Transverse colon (tissue), 4 donors: ENCODE results near the gene RABEP2. TPM values are rescaled to one million over a fixed set of nuclear protein-coding genes. Genes with fewer than 3 reads are reported as not detected.
"Not testable (repeated sequence)": the region's sequence is repeated elsewhere in the genome, so short reads cannot be mapped to it uniquely, and the experiment has no call there.

Experiments
- DNase-seq: peaks from one replicate; pipeline ENCODE4 v3.0.0-alpha.2; 2019
- H3K27ac ChIP-seq, 4 donors: fragments of 200-600 bp; sonication (generic); 2 replicates each; pipeline ENCODE4 v1.5.1; 2016 to 2018; ENCODE audit warnings: inconsistent platforms in 4 of 4
- H3K27me3 ChIP-seq: fragments of 200-600 bp; sonication (generic); 2 replicates; pipeline ENCODE4 v1.5.1; 2017; ENCODE audit warnings: inconsistent platforms
- H3K36me3 ChIP-seq, 4 donors: fragments of 200-600 bp; sonication (generic); 2 replicates each; pipeline ENCODE4 v1.5.1; 2017 to 2019; ENCODE audit warnings: inconsistent platforms in 4 of 4
- H3K4me1 ChIP-seq, 4 donors: fragments of 200-600 bp; sonication (generic); 2 replicates each; pipeline ENCODE4 v1.5.1; 2017 to 2020; ENCODE audit warnings: inconsistent platforms in 4 of 4
- H3K4me3 ChIP-seq, 4 donors: fragments of 200-600 bp; sonication (generic); 1 replicate in 1 of 4; 2 replicates in 3 of 4; pipeline versions ENCODE4 v1.5.1 to v1.6.1; 2017 to 2019; ENCODE audit warnings: inconsistent platforms in 4 of 4
- H3K9me3 ChIP-seq, 2 donors: fragments of 200-600 bp; sonication (generic); 2 replicates each; pipeline ENCODE4 v1.5.1; 2017 to 2019; ENCODE audit warnings: inconsistent platforms in 2 of 2
- EP300 ChIP-seq: sonication (generic); formaldehyde crosslinking; IDR thresholded peaks from one replicate; pipeline ENCODE4 v1.6.1; 2017; ENCODE audit warnings: antibody characterized with exemption, low read depth
- POLR2A ChIP-seq: fragments of 450-650 bp; IDR thresholded peaks from one replicate; pipeline ENCODE4 v1.6.1; 2016; ENCODE audit warnings: antibody characterized with exemption, mild to moderate bottlenecking, moderate library complexity
- POLR2AphosphoS5 ChIP-seq, 3 donors: sonication (generic); formaldehyde crosslinking; IDR thresholded peaks; one replicate each; pipeline ENCODE4 v1.6.1; 2016; ENCODE audit warnings: antibody characterized with exemption in 3 of 3
- WGBS, 2 donors: methylation state at CpG; one replicate each; pipeline ENCODE4 v1.1.5; 2018; ENCODE audit warnings: low coverage in 1 of 2; 5-methylcytosine and 5-hydroxymethylcytosine counted together
- in situ Hi-C, 4 donors: fragments of 200-750 bp; cut with MboI; loops; one replicate each; pipeline versions ENCODE4 v1.15.0 to v1.15.1; 2017; ENCODE audit warnings: low sequenced_read_pairs in 3 of 4, low pct_ligation_motif_present in 1 of 4, low pct_unique_long_range_greater_than_20kb in 1 of 4
- intact Hi-C: fragments of 100-400 bp; cut with DNase I; formaldehyde crosslinking; loops from one replicate; pipeline ENCODE4 v1.15.1; 2023; ENCODE audit warnings: low total_unique reads
- total RNA-seq, 4 donors: library from RNA; depleted of rRNA; stranded (reverse); fragments of >200 nt; gene quantifications; one replicate each; pipeline ENCODE4 v1.1.0, GENCODE V29; 2016
- TF ChIP-seq, protein P1 (sequence below), 5 experiments: fragments of 200-600 bp in 3 of 5; fragments of 450-650 bp in 2 of 5; sonication (generic) in 3 of 5; IDR thresholded peaks; 1 replicate in 2 of 5; 2 replicates in 3 of 5; pipeline ENCODE4 v1.5.1; 2016 to 2017; ENCODE audit warnings: antibody characterized with exemption in 5 of 5, inconsistent platforms in 3 of 5, mild to moderate bottlenecking in 2 of 5, moderate library complexity in 1 of 5

The RABEP2 gene
- total RNA-seq, 4 donors from 2014 or later, result 57.1 to 182 (median 130) TPM

DNA sequence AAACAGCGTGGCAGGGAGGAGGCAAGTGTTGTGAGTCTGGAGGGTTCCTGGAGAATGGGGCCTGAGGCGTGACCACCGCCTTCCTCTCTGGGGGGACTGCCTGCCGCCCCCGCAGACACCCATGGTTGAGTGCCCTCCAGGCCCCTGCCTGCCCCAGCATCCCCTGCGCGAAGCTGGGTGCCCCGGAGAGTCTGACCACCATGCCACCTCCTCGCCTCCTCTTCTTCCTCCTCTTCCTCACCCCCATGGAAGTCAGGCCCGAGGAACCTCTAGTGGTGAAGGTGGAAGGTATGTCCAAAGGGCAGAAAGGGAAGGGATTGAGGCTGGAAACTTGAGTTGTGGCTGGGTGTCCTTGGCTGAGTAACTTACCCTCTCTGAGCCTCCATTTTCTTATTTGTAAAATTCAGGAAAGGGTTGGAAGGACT is 6.8 kb upstream of the RABEP2 start, which contains the start of gene CD19:
TSS of gene CD19 (plus strand) at position 171 of the 425 bp plus-strand sequence. CDS start at position 201, 30 bp downstream.
- intact Hi-C loops (no loop called here), in situ Hi-C loops (no loop called here)
- TF ChIP-seq EP300, result no peak
- TF ChIP-seq, protein P1, sequence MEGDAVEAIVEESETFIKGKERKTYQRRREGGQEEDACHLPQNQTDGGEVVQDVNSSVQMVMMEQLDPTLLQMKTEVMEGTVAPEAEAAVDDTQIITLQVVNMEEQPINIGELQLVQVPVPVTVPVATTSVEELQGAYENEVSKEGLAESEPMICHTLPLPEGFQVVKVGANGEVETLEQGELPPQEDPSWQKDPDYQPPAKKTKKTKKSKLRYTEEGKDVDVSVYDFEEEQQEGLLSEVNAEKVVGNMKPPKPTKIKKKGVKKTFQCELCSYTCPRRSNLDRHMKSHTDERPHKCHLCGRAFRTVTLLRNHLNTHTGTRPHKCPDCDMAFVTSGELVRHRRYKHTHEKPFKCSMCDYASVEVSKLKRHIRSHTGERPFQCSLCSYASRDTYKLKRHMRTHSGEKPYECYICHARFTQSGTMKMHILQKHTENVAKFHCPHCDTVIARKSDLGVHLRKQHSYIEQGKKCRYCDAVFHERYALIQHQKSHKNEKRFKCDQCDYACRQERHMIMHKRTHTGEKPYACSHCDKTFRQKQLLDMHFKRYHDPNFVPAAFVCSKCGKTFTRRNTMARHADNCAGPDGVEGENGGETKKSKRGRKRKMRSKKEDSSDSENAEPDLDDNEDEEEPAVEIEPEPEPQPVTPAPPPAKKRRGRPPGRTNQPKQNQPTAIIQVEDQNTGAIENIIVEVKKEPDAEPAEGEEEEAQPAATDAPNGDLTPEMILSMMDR (IDR thresholded peaks at IDR 0.05), result no peak
- no peak for TF ChIP-seq POLR2AphosphoS5 (IDR thresholded peaks at IDR 0.05)
- no peak for TF ChIP-seq POLR2A
- WGBS, 2 donors, result 60 to 89% methylated on average over 1 to 10 of the region's 10 CpGs
- DNase-seq, result no peak
- Histone ChIP-seq H3K27ac (no peak within 1 kb of the TSS), H3K4me3 (peak within 1 kb of the TSS in 1 of 4 donors; percentile 11), H3K9me3 (no peaks in the 10 kb centered on the region), H3K27me3 (no peaks in the 10 kb centered on the region), H3K36me3 (no peaks in the 10 kb centered on the region), H3K4me1 (peaks cover 0 to 6% (median 2%) of the 10 kb centered on the region in 4 donors)

DNA sequence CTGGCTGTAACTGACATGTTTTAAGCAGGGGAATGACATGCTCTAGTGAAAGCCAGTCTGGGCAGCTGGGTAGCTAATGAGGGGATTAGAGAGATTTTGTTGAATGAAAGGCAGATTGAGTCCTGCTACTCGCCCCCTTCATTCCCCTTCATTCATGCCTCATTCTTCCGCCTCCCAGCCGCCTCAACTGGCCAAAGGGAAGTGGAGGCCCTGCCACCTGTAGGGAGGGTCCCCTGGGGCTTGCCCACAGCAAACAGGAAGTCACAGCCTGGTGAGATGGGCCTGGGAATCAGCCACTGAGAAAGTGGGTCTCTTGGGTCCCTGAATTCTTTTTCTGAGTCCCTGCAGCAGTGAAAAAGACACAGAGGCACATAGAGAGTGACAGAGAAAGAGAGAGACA is 5.6 kb upstream of the RABEP2 start:
- H3K27me3 ChIP-seq, result no peaks in the 10 kb centered on the region
- 70% methylated on average over 3 of the region's 3 CpGs; no CpG with 5 or more reads in 1 of the 2 donors for WGBS, 2 donors
- H3K4me3 ChIP-seq, result no peak overlapping the region
- peaks cover 0 to 8% (median 4%) of the 10 kb centered on the region in 4 donors for H3K4me1 ChIP-seq
- H3K27ac ChIP-seq, result no peak overlapping the region
- intact Hi-C loops, result no loop called here
- no peak for DNase-seq
- no peaks in the 10 kb centered on the region for H3K9me3 ChIP-seq
- TF ChIP-seq, protein P1 (IDR thresholded peaks at IDR 0.05), result no peak
- TF ChIP-seq POLR2AphosphoS5 (IDR thresholded peaks at IDR 0.05) (no peak), EP300 (no peak), POLR2A (no peak)
- in situ Hi-C loops, result no loop called here
- H3K36me3 ChIP-seq, result no peaks in the 10 kb centered on the region

DNA sequence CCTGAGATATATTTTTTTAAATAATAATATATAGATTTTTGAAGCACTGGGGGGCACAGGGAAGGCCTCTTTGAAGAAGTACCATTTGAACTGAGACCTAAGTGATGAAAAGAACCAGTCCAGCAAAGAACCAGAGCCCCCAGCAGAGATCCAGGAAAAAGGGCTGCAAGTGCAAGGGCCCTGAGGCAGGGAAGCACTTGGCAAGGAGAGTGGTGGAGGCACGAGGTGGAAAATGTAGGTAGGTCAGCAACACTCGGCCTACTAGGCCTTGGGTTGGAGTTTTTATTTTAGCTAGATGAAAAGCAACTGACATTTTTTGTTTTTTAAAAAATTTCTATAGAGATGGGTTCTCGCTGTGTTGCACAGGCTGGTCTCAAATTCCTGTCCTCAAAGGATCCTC is 5.2 kb upstream of the RABEP2 start:
- in situ Hi-C loops (no loop called here), intact Hi-C loops (no loop called here)
- Histone ChIP-seq H3K36me3 (no peaks in the 10 kb centered on the region), H3K27ac (no peak overlapping the region), H3K4me1 (peaks cover 0 to 6% (median 4%) of the 10 kb centered on the region in 4 donors), H3K9me3 (no peaks in the 10 kb centered on the region), H3K27me3 (no peaks in the 10 kb centered on the region), H3K4me3 (no peak overlapping the region)
- DNase-seq, result no peak
- TF ChIP-seq POLR2A (no peak), POLR2AphosphoS5 (IDR thresholded peaks at IDR 0.05) (no peak), EP300 (no peak)
- TF ChIP-seq, protein P1 (IDR thresholded peaks at IDR 0.05), result no peak
- WGBS, 2 donors, result 88% methylated on average over 3 of the region's 3 CpGs; no CpG with 5 or more reads in 1 of the 2 donors

DNA sequence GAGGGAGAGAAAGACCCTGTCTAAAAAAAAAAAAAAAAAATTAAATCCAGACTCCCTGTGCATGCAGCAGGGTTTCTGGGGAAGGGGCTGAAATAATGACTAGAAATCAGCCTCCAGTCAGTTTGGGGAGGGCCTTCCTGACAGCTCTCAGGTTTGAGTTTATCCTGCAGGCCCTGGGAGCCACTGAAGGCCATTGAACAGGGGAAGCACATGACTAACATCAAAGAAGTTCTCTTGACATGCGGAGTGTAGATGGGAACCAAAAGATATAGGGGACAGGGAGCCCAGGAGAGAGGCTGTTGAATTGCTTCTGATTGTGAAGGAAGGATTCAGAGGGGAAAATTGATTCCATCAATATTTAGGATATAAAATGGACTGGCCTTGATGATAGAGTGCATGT is 2.8 kb upstream of the RABEP2 start:
- no peak for DNase-seq
- in situ Hi-C loops (no loop called here), intact Hi-C loops (no loop called here)
- 93 to 100% methylated on average over 1 of the region's 1 CpG for WGBS, 2 donors
- TF ChIP-seq POLR2AphosphoS5 (IDR thresholded peaks at IDR 0.05) (no peak), POLR2A (no peak), EP300 (no peak)
- TF ChIP-seq, protein P1 (IDR thresholded peaks at IDR 0.05), result no peak
- Histone ChIP-seq H3K27ac (no peak overlapping the region), H3K27me3 (no peaks in the 10 kb centered on the region), H3K9me3 (no peaks in the 10 kb centered on the region), H3K4me3 (no peak overlapping the region), H3K4me1 (peaks cover 0 to 22% (median 21%) of the 10 kb centered on the region in 4 donors), H3K36me3 (no peaks in the 10 kb centered on the region)

DNA sequence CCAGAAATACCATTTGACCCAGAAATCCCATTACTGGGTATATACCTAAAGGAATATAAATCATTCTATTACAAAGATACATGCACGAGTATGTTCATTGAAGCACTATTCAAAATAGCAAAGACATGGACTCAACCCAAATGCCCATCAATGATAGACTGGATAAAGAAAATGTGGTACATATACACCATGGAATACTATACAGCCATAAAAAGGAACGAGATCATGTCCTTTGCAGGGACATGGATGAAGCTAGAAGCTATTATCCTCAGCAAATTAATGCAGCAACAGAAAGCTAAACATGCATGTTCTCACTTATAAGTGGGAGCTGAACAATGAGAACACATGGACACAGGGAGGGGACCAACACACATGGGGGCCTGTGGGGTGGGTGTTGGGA is 1.2 kb upstream of the RABEP2 start:
- H3K36me3 ChIP-seq, in situ Hi-C loops, DNase-seq, H3K9me3 ChIP-seq, H3K27me3 ChIP-seq, intact Hi-C loops: not testable (repeated sequence)
- peaks cover 0 to 25% (median 21%) of the 10 kb centered on the region in 4 donors for H3K4me1 ChIP-seq
- H3K27ac ChIP-seq, result peak overlapping the region; percentile 94 to 99 (median 97)
- WGBS, 2 donors, result 39 to 58% methylated on average over 2 of the region's 2 CpGs
- peak overlapping the region in 3 of 4 donors; percentile 53 to 90 (median 61) for H3K4me3 ChIP-seq
